HG02870 (cell line): Measurements from ENCODE around the gene MRI1.

Source experiments
- ATAC-seq: cut with Tn5 transposase; IDR thresholded peaks from one replicate; pipeline ENCODE4 v1.9.1; 2021; ENCODE audit warnings: mild to moderate bottlenecking, moderate library complexity; ENCODE audit not compliant: unreplicated experiment

Gene MRI1

GRCh38 chr19:13817615-13818371 lies 53.5 kb downstream of the MRI1 start:
- peak; percentile 22 for ATAC-seq

- ATAC-seq, result no peak
These were observed 54.9 kb downstream of the MRI1 start for GRCh38 chr19:13819238-13819637.

GRCh38 chr19:13821292-13821691 lies 57.0 kb downstream of the MRI1 start:
- no peak for ATAC-seq

- ATAC-seq, result no peak
These were observed 58.9 kb downstream of the MRI1 start for GRCh38 chr19:13823256-13823655.
